ENCODE measurements around the gene ZNF593. TPM values are rescaled to one million over a fixed set of nuclear protein-coding genes. Genes with fewer than 3 reads are reported as not detected.

The ZNF593 gene
- total and polyA plus RNA-seq, 3 experiments from 2014 or later: 26.2 to 87.9 (median 86.4) TPM

DNA sequence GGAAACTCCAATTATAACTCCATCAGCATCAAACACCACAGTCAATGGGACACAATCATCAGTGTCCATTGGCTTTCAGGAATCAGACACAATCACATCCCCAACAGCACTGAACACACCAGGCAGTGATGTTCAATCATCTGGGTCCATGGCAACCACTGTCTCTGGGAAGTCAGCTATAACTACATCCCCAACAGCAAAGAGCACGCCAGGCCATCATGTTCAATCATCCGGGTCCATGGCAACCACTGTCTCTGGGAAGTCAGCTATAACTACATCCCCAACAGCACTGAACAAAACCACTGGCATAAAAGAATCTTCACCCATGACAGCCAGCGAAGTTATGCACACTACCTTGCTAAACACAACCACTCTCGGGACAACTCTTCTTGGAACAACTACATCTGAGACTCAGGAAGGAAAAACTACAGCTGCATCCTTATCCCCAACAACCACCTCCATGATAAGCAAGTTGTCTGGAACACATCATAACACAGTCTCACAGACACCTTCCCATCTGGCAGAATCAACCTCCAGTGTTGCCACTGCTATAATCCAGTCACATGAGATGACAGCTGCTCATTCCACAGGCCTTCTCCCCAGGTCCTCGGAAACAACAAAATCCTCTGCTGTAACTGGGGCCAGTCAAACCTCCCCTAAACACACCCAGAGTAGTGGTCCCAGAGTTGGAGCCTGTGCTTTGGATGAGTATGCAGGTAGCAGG lies 40.6 kb downstream of the ZNF593 start:
- Histone ChIP-seq H3K4me3 (ENCODE audit: low read length) (no peak overlapping the region), H3K9me3 (ENCODE audit: low read length) (no peaks in the 10 kb centered on the region), H3K27ac (ENCODE audit: low read depth, low read length) (no peak overlapping the region), H3K4me1 (ENCODE audit: insufficient read depth, low read length) (no peaks in the 10 kb centered on the region), H3K27me3 (ENCODE audit: insufficient read depth, low read length, poor library complexity, severe bottlenecking) (no peaks in the 10 kb centered on the region), H3K36me3 (ENCODE audit: insufficient read depth, low read length) (no peaks in the 10 kb centered on the region)
- no peaks in the 10 kb centered on the region for H3K4me1 Mint-ChIP-seq
- CTCF ChIA-PET: no interaction called here
- H3K27ac Mint-ChIP-seq: no peak overlapping the region
- peaks cover 0 to 1% of the 10 kb centered on the region in 2 donors for H3K27me3 Mint-ChIP-seq
- no peak overlapping the region for H3K4me3 Mint-ChIP-seq
- no peaks in the 10 kb centered on the region for H3K9me3 Mint-ChIP-seq
- POLR2A ChIA-PET: no interaction called here
- H3K36me3 Mint-ChIP-seq: peaks cover 0 to 2% (median 0%) of the 10 kb centered on the region in 3 donors
- DNase-seq: no peak

DNA sequence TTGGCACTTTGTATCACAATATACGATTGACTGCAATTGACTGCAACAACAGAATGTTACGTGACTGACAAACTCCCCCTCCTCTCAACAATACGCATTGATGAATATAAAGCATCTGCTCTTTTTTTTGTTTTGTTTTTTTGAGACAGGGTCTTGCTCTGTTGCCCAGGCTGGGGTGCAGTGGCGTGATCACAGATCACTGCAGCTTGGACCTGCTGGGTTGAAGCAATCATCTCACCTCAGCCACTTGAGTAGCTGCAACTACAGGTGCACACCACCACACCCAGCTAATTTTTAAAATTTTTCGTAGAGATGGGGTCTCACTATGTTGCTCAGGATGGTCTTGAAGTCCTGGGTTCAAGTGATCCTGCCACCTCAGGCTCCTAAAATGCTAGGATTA lies 43.0 kb downstream of the ZNF593 start:
- no peak overlapping the region for H3K27ac Mint-ChIP-seq
- no peak overlapping the region for H3K27ac ChIP-seq (ENCODE audit: low read depth, low read length)
- ChIA-PET POLR2A (interaction anchor here (0.7 kb wide), 1 partner anchor 246 kb away, joined by 14 read pairs; no protein-coding TSS in a partner anchor), CTCF (no interaction called here)
- H3K36me3 ChIP-seq (ENCODE audit: insufficient read depth, low read length): no peaks in the 10 kb centered on the region
- no peak overlapping the region for H3K4me3 Mint-ChIP-seq
- H3K9me3 ChIP-seq (ENCODE audit: low read length): no peaks in the 10 kb centered on the region
- no peak overlapping the region for H3K4me3 ChIP-seq (ENCODE audit: low read length)
- no peaks in the 10 kb centered on the region for H3K27me3 Mint-ChIP-seq
- no peaks in the 10 kb centered on the region for H3K9me3 Mint-ChIP-seq
- DNase-seq: no peak
- no peaks in the 10 kb centered on the region for H3K4me1 ChIP-seq (ENCODE audit: insufficient read depth, low read length)
- no peaks in the 10 kb centered on the region for H3K27me3 ChIP-seq (ENCODE audit: insufficient read depth, low read length, poor library complexity, severe bottlenecking)
- H3K4me1 Mint-ChIP-seq: no peaks in the 10 kb centered on the region
- no peaks in the 10 kb centered on the region for H3K36me3 Mint-ChIP-seq

- Histone ChIP-seq H3K36me3 (ENCODE audit: insufficient read depth, low read length) (no peaks in the 10 kb centered on the region), H3K27me3 (ENCODE audit: insufficient read depth, low read length, poor library complexity, severe bottlenecking) (no peaks in the 10 kb centered on the region), H3K4me3 (ENCODE audit: low read length) (no peak overlapping the region), H3K27ac (ENCODE audit: low read depth, low read length) (no peak overlapping the region), H3K9me3 (ENCODE audit: low read length) (no peaks in the 10 kb centered on the region), H3K4me1 (ENCODE audit: insufficient read depth, low read length) (no peaks in the 10 kb centered on the region)
- no peak for DNase-seq
- no peaks in the 10 kb centered on the region for H3K36me3 Mint-ChIP-seq
- H3K27me3 Mint-ChIP-seq: no peaks in the 10 kb centered on the region
- no peak overlapping the region for H3K27ac Mint-ChIP-seq
- H3K4me3 Mint-ChIP-seq: no peak overlapping the region
- CTCF ChIA-PET: interaction anchor here (1.1 kb wide), 1 partner anchor 192 kb away, joined by 4 read pairs; no protein-coding TSS in a partner anchor
- no peaks in the 10 kb centered on the region for H3K9me3 Mint-ChIP-seq
- no peaks in the 10 kb centered on the region for H3K4me1 Mint-ChIP-seq
- POLR2A ChIA-PET: interaction anchor here (0.7 kb wide), 1 partner anchor 245 kb away, joined by 14 read pairs; no protein-coding TSS in a partner anchor
These were observed 43.7 kb downstream of the ZNF593 start for GRCh38 chr1:26213335-26213905.

- H3K9me3 Mint-ChIP-seq: no peaks in the 10 kb centered on the region
- no peak overlapping the region for H3K27ac Mint-ChIP-seq
- H3K4me1 Mint-ChIP-seq: no peaks in the 10 kb centered on the region
- no peaks in the 10 kb centered on the region for H3K27me3 ChIP-seq (ENCODE audit: insufficient read depth, low read length, poor library complexity, severe bottlenecking)
- H3K27me3 Mint-ChIP-seq: peaks cover 0 to under 1% of the 10 kb centered on the region in 2 donors
- ChIA-PET CTCF (no interaction called here), POLR2A (no interaction called here)
- no peak overlapping the region for H3K27ac ChIP-seq (ENCODE audit: low read depth, low read length)
- no peaks in the 10 kb centered on the region for H3K9me3 ChIP-seq (ENCODE audit: low read length)
- no peaks in the 10 kb centered on the region for H3K4me1 ChIP-seq (ENCODE audit: insufficient read depth, low read length)
- no peaks in the 10 kb centered on the region for H3K36me3 ChIP-seq (ENCODE audit: insufficient read depth, low read length)
- no peak for DNase-seq
- H3K4me3 ChIP-seq (ENCODE audit: low read length): no peak overlapping the region
- H3K36me3 Mint-ChIP-seq: no peaks in the 10 kb centered on the region
- no peak overlapping the region for H3K4me3 Mint-ChIP-seq
These were observed 45.5 kb downstream of the ZNF593 start for GRCh38 chr1:26215246-26215645.

DNA sequence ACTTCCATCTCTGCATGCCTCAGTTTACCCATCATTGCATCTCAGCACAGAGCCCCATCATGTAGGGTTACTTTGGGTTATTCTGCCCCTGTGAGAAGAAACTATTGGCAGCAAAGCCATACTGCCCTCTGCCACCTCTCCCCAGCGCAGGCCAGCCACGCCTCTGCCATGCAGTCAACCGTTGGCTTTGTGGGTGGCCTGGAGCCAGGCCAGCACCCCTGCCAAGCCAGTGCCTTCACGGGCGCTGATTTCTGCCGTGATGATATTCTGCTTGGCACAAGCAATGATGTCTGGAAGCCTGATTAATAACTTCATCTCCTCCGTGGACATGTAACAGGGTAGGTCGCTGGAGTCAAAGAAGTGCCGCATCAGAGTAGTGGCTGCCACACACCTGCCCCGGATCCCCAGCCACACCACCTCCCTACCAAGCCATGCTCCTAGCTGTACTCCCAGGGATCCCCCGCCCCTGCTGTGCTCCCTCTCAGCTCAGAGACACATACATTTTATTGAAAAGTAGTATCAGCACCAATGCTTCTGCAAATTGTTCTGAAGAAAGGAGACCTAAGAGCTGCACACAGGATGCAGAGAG lies 49.3 kb downstream of the ZNF593 start:
- no peak for DNase-seq
- Mint-ChIP-seq H3K27ac (peak overlapping the region in 1 of 8 donors; percentile 19), H3K4me1 (no peaks in the 10 kb centered on the region), H3K9me3 (no peaks in the 10 kb centered on the region), H3K4me3 (no peak overlapping the region), H3K36me3 (no peaks in the 10 kb centered on the region), H3K27me3 (peaks cover 11 to 12% of the 10 kb centered on the region in 2 donors)
- CTCF ChIA-PET: no interaction called here
- Histone ChIP-seq H3K27ac (ENCODE audit: low read depth, low read length) (no peak overlapping the region), H3K27me3 (ENCODE audit: insufficient read depth, low read length, poor library complexity, severe bottlenecking) (no peaks in the 10 kb centered on the region), H3K4me3 (ENCODE audit: low read length) (no peak overlapping the region), H3K4me1 (ENCODE audit: insufficient read depth, low read length) (no peaks in the 10 kb centered on the region), H3K36me3 (ENCODE audit: insufficient read depth, low read length) (no peaks in the 10 kb centered on the region), H3K9me3 (ENCODE audit: low read length) (no peaks in the 10 kb centered on the region)
- POLR2A ChIA-PET: no interaction called here

Other genes with a start within 250 kb of the ZNF593 start
- gene PAFAH2, start 171.8 kb upstream of the ZNF593 start, total RNA-seq: 10 to 100 TPM; 11.8 to 12.1 TPM
- gene PAFAH2, start 171.8 kb upstream of the ZNF593 start, polyA plus RNA-seq: 28.6 TPM
- not detected for gene EXTL1, start 148.1 kb upstream of the ZNF593 start, total RNA-seq
- not detected for gene EXTL1, start 148.1 kb upstream of the ZNF593 start, polyA plus RNA-seq
- not detected for gene SLC30A2, start 123.8 kb upstream of the ZNF593 start, total RNA-seq
- gene SLC30A2, start 123.8 kb upstream of the ZNF593 start, polyA plus RNA-seq: not detected
- gene TRIM63, start 102.3 kb upstream of the ZNF593 start, total RNA-seq: not detected
- gene TRIM63, start 102.3 kb upstream of the ZNF593 start, polyA plus RNA-seq: not detected
- gene PDIK1L, start 58.1 kb upstream of the ZNF593 start, total RNA-seq: 10 to 100 TPM; 14.5 to 14.6 TPM
- 4.2 TPM for gene PDIK1L, start 58.1 kb upstream of the ZNF593 start, polyA plus RNA-seq
- gene FAM110D, start 10.8 kb upstream of the ZNF593 start, total RNA-seq: not detected
- gene FAM110D, start 10.8 kb upstream of the ZNF593 start, polyA plus RNA-seq: not detected
- not detected for gene C1orf232, start 945 bp upstream of the ZNF593 start, total RNA-seq
- gene C1orf232, start 945 bp upstream of the ZNF593 start, polyA plus RNA-seq: not detected
- gene ZNF593OS, start 1.9 kb downstream of the ZNF593 start, total RNA-seq: not detected
- gene ZNF593OS, start 1.9 kb downstream of the ZNF593 start, polyA plus RNA-seq: 0.85 TPM
- under 1 TPM; 0.37 to 0.86 TPM for gene CNKSR1, start 7.6 kb downstream of the ZNF593 start, total RNA-seq
- not detected for gene CNKSR1, start 7.6 kb downstream of the ZNF593 start, polyA plus RNA-seq
- not detected for gene CATSPER4, start 20.7 kb downstream of the ZNF593 start, total RNA-seq
- not detected for gene CATSPER4, start 20.7 kb downstream of the ZNF593 start, polyA plus RNA-seq
- gene CEP85, start 64.3 kb downstream of the ZNF593 start, total RNA-seq: 10 to 100 TPM; 28.8 to 29.7 TPM
- gene CEP85, start 64.3 kb downstream of the ZNF593 start, polyA plus RNA-seq: 7.7 TPM
- gene SH3BGRL3, start 110.2 kb downstream of the ZNF593 start, total RNA-seq: 100 to 1,000 TPM; 447 to 472 TPM
- gene SH3BGRL3, start 110.2 kb downstream of the ZNF593 start, polyA plus RNA-seq: 1,786 TPM
- 10 to 100 TPM; 35.2 to 35.8 TPM for gene UBXN11, start 136.7 kb downstream of the ZNF593 start, total RNA-seq
- 14.3 TPM for gene UBXN11, start 136.7 kb downstream of the ZNF593 start, polyA plus RNA-seq
- gene CD52, start 148.1 kb downstream of the ZNF593 start, total RNA-seq: 100 to 1,000 TPM; 355 to 388 TPM
- gene CD52, start 148.1 kb downstream of the ZNF593 start, polyA plus RNA-seq: 7,622 TPM
- gene CRYBG2, start 184.2 kb downstream of the ZNF593 start, total RNA-seq: 1 to 10 TPM in 1 of 2 experiments, under 1 TPM in 1; 0.85 to 1.3 TPM
- gene CRYBG2, start 184.2 kb downstream of the ZNF593 start, polyA plus RNA-seq: 1.9 TPM
- 1 to 10 TPM; 2.4 to 2.7 TPM for gene ZNF683, start 202.8 kb downstream of the ZNF593 start, total RNA-seq
- gene ZNF683, start 202.8 kb downstream of the ZNF593 start, polyA plus RNA-seq: 205 TPM
- not detected for gene LIN28A, start 240.9 kb downstream of the ZNF593 start, total RNA-seq
- not detected for gene LIN28A, start 240.9 kb downstream of the ZNF593 start, polyA plus RNA-seq

Data from CD8-positive, alpha-beta memory T cell (primary cell).